Measurements from ENCODE around the gene MPZL2.
"Not testable (repeated sequence)": the region's sequence is repeated elsewhere in the genome, so short reads cannot be mapped to it uniquely, and the experiment has no call there.

MPZL2 gene

GRCh38 chr11:118263695-118264568, at the start of gene MPZL2:
Gene MPZL2 (minus strand): TSS chr11:118264297. CDS start chr11:118264153, 144 bp downstream.
- DNase-seq (ENCODE audit: low read depth): no peak
- TF ChIP-seq CTCF (IDR thresholded peaks at IDR 0.05; ENCODE audit: low read depth, low read length, missing control alignments): no peak
- in situ Hi-C loops (cut with HindIII; ENCODE audit: low sequenced_read_pairs): no loop called here
- H3K4me3 ChIP-seq (ENCODE audit: low read depth, low read length): no peak within 1 kb of the TSS

- no peak overlapping the region for H3K4me3 ChIP-seq (ENCODE audit: low read depth, low read length)
- in situ Hi-C loops (cut with HindIII; ENCODE audit: low sequenced_read_pairs): no loop called here
- TF ChIP-seq CTCF (IDR thresholded peaks at IDR 0.05; ENCODE audit: low read depth, low read length, missing control alignments): no peak
- DNase-seq (ENCODE audit: low read depth): no peak
Observed at GRCh38 chr11:118313242-118313641, 49.1 kb upstream of the MPZL2 start.

- in situ Hi-C loops (cut with HindIII; ENCODE audit: low sequenced_read_pairs): no loop called here
- no peak for TF ChIP-seq CTCF (IDR thresholded peaks at IDR 0.05; ENCODE audit: low read depth, low read length, missing control alignments)
- H3K4me3 ChIP-seq (ENCODE audit: low read depth, low read length): no peak overlapping the region
- DNase-seq (ENCODE audit: low read depth): no peak
Observed at GRCh38 chr11:118312328-118312727, 48.2 kb upstream of the MPZL2 start.

GRCh38 chr11:118311518-118311917, 47.4 kb upstream of the MPZL2 start:
- in situ Hi-C loops (cut with HindIII; ENCODE audit: low sequenced_read_pairs): no loop called here
- H3K4me3 ChIP-seq (ENCODE audit: low read depth, low read length): no peak overlapping the region
- no peak for TF ChIP-seq CTCF (IDR thresholded peaks at IDR 0.05; ENCODE audit: low read depth, low read length, missing control alignments)
- DNase-seq (ENCODE audit: low read depth): no peak

- in situ Hi-C loops (cut with HindIII; ENCODE audit: low sequenced_read_pairs): no loop called here
- DNase-seq (ENCODE audit: low read depth): no peak
- no peak for TF ChIP-seq CTCF (IDR thresholded peaks at IDR 0.05; ENCODE audit: low read depth, low read length, missing control alignments)
- H3K4me3 ChIP-seq (ENCODE audit: low read depth, low read length): no peak overlapping the region
Observed at GRCh38 chr11:118310781-118311485, 46.8 kb upstream of the MPZL2 start.

GRCh38 chr11:118310271-118310670, 46.2 kb upstream of the MPZL2 start:
- no peak for DNase-seq (ENCODE audit: low read depth)
- in situ Hi-C loops (cut with HindIII; ENCODE audit: low sequenced_read_pairs): no loop called here
- TF ChIP-seq CTCF (IDR thresholded peaks at IDR 0.05; ENCODE audit: low read depth, low read length, missing control alignments): no peak
- H3K4me3 ChIP-seq (ENCODE audit: low read depth, low read length): no peak overlapping the region

- H3K4me3 ChIP-seq (ENCODE audit: low read depth, low read length); in situ Hi-C loops (cut with HindIII; ENCODE audit: low sequenced_read_pairs); DNase-seq (ENCODE audit: low read depth): not testable (repeated sequence)
Observed at GRCh38 chr11:118308995-118309528, 45.0 kb upstream of the MPZL2 start.
